ENCODE measurements around the gene PIEZO1.

PIEZO1 gene

DNA sequence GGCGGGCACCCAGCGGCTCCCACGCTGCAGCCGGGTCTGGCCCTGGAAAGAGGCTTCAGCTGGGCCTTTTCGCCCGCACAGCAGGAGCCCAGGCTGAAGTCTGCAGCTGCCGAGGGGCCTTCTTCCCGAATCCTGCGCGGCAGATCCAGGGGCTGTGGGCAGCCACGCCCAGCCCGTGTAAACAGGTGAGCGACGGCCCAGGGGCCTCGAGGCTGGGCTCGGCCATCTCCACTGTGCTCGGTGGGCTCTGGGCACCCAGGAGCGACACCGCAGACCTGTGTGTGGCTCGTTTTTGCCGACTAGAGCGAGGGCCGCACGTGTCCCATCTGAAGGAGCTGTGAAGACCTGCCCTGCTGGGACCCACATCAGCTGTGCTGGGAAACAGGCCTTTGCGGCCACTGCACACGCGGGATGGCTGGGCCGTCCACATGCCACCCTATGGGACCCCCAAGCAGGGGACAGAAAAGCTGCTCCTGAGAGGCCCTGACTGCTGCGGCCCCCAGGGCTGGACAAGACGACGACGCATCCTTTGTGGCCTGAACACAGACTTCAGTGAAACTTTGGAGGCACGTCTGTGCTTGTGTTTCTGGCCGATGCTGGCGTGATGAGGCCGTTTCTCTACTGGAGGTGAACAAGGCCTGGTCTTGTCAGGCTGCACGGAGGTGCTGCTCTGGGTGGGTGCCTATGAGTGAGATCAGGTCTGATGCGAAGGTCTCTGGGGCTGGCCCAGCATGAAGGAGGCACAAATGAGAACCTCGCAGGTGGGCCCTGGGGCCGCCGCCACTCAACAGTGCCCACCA lies 31.9 kb upstream of the PIEZO1 start:
- no peak for DNase-seq (ENCODE audit: extremely low read depth in 1 of 2, low read depth in 1 of 2)

DNA sequence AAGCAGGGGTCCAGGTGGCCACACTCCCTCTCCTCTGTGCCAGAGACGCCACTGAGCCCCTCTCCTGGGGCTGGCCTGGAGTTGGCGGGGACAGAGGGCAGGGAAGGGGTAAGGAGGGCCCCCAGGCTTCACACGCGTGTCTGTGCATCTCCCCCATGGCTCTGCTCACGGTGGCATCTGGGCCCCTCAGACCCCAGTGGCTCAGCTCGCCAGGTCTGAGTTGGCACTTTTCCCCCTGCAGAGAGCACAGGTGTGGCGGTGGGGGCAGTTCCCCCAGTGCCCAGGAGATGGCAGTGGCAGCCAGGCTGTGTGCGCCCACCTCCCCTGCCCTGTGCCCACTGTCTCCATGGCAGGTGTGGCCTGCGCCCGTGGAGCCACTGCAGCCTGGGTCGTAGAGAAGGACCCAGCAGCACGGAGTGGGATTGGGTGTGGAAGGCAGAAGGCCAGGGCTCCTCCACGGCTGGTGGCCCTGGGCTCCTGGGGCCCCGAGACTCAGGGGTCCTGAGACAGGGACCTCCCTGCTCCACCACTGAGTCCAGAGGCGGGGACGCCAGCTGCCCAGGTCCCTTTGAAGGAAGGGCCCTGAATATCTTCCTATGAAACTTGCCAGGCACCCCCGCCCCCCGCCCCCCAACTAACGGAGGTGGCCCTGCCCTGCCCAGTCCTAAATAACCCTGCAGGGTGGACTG lies 31.0 kb upstream of the PIEZO1 start:
- peak in 1 of 2 donors; percentile 34 for DNase-seq (ENCODE audit: extremely low read depth in 1 of 2, low read depth in 1 of 2)

DNA sequence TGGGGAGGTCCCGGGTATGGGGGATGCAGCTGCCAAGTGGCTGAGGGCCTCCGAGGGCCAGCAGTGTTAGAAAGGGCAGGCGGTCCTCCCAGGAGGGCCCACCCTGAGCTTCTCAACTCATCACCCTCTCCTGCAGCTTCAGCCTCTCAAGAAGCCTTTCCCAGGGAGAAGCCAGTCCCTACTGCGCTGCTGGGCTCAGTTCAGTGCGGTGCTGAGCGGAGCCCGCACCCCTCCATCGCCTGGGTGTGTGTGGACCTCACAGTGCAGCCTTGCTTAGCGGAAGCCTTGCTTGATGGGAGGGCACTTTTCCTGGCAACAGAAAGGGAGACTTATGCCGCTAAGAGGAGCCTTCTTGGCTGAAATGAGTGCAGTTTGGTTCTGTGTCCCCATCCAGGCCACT lies 30.2 kb upstream of the PIEZO1 start:
- DNase-seq (ENCODE audit: extremely low read depth in 1 of 2, low read depth in 1 of 2): no peak

DNA sequence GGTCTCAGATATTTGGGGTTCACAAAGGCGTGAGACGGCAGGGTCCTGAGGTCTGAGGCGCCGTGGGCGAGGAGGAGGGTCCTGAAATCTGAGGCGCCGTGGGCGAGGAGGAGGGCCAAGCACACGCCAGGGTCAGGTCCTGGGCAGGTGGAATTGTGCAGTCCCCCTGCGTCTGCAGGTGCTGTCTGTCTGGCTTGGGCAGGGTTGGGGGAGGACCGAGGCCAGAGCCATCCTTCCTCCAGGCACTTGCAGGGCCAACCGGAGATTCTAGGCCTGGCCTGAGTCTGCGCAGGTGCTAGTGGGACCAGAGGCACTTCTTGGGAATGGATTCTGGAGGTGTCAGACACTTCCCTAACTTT lies 29.1 kb upstream of the PIEZO1 start:
- DNase-seq (ENCODE audit: extremely low read depth in 1 of 2, low read depth in 1 of 2): no peak

DNA sequence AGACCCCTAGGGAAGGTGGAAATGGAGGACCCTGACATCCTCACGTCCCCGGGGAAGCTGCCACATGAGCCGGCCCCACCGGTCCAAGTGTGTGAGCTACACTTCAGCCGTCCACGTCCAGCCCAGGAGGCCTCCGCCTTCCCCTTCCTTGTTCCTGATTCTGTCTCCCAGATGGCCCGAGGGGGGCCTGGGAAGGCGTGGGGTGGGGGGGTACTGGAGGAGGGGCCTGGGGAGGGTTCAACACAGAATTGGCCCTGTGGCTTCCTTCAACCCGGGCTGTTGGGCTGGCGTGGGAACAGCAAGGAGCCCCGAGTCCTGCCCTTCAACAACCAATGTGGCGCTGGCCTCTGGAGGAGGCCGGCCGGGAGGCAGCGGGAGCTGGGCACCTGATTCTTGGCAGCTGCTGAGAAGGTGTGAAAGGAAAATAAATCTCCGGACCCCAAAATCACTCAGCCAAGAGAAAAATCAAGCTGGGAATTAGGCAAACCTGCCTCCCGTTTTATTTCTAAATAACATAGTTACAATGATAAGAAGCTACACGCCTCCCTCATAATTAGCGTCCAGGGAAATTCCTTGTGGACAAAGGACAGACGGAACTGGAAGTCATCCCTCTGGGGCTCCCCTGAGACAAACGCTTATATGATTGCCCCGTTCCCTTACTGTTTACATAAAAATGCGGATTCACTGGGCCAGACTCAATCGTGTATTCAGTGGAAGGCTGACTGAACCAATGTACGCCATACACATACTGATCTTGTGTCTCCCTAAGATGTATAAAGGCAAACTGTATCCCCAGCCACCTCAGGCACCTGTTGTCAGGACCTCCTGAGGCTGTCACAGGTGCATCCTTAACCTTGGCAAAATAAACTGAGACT lies 28.5 kb upstream of the PIEZO1 start:
- no peak for DNase-seq (ENCODE audit: extremely low read depth in 1 of 2, low read depth in 1 of 2)

DNA sequence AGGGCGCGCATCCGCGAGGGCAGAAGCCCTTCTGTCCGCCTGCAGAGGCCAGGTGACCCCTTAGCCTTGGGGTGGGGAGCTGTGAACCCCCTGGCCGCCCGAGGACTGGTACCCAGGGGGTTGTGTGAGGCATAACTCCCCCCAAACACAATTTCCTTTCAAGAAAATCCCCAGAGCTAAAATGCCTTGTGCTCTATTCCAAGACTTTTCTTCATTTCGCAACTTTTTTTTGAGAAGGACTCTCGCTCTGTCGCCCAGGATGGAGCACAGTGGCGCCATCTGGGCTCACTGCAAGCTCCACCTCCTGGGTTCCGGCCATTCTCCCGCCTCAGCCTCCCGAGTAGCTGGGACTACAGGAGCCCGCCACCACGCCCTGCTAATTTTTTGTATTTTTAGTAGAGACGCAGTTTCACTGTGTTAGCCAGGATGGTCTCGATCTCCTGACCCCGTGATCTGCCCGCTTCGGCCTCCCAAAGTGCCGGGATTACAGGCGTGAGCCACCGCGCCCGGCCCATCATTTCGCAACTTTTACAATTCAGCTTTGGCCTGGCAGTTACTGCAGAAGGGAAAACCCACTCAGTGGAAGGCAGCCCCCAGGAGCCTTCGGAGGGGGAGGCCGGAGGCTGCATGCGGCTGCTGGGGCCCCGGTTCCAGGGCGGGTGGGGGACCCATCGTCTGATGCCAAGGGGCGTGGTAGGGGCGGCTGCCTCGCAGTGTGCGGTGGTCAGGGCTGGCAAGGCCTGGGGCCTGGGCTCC lies 27.7 kb upstream of the PIEZO1 start:
- DNase-seq (ENCODE audit: extremely low read depth in 1 of 2, low read depth in 1 of 2): no peak

DNA sequence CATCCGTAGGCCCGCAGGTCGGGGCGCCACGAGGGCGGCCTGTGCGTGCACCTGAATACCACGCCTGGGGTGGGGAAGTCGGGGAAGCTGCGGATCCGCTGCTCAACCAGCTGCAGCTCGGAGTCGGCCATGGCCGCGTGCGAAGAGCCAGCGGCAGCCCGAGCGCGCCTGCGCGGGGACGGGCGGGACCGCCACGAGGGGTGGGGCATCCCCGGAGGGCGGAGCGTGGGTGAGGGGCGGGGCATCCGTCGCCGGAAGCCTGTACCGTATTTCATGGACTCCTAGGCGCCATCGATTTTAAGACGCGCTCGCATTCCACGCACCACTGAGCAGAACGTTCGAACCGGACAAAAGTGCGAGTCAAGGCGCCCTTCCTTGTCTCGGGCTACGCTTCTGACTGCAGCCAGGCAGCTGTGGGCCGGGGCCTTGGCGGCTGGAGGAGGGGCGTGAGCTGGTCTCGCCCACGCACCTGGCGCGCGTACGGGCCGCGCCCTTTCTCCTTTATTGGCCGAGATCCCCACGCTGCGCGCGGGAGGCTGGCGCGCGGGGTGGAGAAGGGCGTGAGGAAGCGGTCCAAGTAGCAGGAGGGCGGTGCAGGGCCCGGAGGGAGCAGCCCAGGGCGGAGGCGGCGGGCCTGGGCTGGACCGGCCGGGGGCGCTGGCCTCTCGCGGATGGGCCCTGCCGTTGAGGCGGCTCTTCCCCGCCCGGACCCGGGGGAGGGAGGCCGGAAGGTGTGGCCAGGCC lies 26.9 kb upstream of the PIEZO1 start, which contains the start of gene APRT:
Gene APRT (minus strand): TSS at position 160 of the 744 bp plus-strand sequence. CDS start 29 bp downstream, at position 131.
- DNase-seq (ENCODE audit: extremely low read depth in 1 of 2, low read depth in 1 of 2): peak; percentile 87 to 95

DNA sequence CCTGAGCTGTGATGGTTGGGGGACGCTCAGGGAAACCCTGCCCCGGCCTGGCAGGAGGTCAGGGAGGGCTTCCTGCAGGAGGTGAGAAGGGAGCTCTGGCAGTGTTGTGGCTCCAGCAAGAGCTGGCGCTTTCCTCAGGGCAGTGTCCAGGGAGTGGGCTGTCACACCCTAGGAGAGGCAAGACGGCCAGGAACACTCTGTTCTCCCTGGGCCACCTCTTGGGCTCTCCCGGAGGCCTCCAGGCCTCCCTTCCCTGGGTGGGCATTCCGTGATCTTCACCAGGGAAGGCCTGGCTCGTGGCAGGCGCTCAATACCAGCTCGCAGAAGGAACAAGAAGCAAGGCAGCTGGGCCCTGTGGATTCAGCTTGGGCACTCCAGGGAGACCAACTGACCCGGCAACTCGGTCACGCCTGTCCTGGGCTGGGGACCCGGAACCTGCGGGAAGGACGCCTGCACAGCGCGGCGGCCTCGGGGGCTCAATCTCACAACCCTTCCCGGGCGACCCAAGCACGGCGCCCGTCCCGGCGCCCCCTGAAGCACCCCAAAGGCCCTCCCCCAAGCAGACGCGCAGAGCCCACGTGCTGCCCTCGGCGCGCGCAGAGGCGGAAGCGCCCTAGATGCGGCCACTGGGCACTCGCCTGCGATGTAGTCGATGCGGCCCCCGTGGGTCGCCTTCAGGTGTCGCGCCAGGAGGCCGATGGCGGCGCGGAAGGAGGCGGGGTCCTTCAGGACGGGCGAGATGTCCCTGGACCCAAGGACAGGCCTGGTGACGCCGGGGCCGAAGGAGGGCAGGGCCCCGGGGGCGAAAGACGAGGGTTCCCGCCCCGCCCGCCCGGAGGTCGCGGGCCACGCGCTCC lies 26.1 kb upstream of the PIEZO1 start:
- DNase-seq (ENCODE audit: extremely low read depth in 1 of 2, low read depth in 1 of 2): peak in 1 of 2 donors; percentile 47

DNA sequence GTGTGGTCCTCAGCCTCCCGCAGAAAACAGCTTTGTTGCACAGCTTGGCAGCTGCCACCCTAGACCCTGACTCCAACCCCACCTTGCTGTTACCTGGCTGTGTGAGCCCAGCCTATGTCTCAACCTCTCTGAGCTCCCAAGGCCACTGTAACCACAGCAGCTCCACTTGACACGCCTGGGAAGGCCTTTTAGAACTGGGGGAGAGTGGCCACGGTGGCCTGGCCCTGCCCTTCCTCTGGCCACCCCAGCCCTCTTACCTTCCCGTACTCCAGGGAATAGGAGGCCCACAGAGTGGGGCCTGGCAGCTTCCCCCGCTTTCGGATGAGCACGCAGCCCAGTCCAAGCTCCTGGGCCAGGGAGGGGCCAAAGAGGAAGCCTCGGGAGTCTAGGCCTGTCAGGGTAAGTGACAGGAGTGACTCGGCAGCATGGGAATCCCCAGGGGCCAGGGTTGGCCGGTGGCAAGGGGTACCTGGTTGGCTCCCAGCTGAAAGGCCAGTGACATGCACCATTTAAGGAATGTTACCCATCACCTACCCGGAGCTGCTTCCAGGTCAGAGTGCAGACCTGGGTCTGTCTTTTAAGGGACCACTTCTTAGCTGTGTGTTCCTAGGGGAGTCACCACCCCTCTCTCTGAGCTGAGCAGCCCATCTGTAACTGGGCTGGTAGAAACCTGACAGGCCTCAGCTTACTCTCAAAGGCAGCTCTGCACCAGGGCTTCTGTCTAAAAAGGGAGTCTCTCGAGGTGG lies 25.3 kb upstream of the PIEZO1 start:
- no peak for DNase-seq (ENCODE audit: extremely low read depth in 1 of 2, low read depth in 1 of 2)

DNA sequence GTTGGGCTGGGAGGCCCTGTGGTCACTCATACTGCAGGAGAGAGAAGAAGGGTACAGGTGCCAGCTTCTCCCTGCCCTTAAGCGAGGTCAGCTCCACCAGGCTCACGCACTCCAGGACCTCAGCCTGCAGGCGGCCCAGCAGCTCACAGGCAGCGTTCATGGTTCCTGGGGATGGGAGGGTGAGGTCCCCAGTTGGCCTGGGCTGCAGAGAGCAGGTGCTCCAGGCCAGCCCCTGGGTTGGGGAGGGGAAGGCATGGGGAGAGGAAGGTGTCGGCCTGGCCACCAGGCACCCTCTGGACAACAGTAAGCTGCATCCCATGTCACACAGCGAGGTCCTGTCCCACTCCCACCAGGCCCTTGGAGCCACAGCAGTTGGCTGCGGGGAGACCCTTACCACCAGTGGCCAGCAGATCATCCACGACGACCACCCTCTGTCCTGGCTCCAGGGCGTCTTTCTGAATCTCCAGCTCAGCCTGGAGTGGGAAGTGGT lies 24.7 kb upstream of the PIEZO1 start:
- no peak for DNase-seq (ENCODE audit: extremely low read depth in 1 of 2, low read depth in 1 of 2)

DNA sequence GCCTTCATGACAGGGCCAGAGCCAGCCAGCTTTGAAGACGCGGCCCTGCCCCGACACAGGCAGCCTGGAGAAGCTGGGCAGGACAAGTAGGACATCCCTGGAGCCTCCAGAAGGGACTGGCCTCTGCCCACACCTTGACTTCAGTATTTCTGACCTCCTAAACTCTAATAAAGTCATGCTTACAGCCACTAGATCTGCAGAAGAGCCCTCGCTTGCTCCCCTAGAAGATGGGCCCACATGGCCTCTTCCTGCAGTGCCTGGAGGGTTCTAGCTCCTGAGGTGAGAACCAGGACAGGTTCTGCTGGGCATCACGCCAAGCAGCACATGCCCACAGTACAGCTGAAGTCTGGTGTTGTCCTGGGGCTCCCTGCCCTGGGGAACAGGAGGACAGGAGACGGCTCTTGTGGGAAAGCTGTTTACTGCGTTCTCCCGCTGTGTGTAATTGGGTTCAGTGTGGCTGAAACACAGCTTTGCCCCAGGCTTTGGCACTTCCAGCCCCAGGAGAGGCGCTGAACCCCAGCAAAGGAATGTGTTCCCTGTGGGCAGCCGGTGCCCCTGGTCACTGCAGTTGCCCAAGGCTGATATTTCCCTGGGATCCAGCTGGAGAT lies 24.2 kb upstream of the PIEZO1 start:
- DNase-seq (ENCODE audit: extremely low read depth in 1 of 2, low read depth in 1 of 2): no peak

DNA sequence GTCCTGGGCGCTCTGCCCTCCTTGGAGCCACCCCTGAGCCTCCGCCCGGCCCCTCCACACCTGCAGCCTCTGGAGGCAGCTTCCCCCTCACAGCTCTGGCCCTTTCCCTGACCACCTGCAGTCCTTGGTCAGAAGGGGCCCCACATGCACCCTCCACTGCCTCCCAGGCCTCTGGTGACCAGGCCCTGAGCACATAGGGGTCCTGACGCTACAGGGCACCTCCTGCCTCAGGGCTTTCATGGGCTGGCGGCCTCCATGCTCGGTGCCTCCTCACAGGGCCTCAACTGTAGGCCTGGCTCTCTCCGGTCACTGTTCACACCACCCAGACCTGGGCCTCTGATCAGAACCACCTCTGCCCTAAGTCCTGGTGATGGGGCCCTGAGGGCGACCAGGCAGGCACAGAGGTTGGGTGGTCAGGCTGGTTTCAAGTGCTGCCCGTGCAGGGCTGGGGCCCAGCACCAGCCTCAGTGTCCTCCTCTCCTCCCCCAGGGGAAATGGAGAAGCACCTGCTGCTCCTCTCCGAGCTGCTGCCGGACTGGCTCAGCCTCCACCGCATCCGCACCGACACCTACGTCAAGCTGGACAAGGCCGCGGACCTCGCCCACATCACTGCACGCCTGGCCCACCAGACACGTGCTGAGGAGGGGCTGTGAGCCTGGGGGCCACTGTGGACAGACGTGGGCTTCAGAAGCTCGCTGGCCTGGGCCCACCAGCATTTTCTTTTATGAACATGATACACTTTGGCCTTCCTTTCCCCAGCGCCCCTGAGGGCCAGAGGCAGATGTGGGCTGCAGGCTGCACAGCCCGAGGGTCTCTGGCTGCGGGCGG lies 22.8 kb upstream of the PIEZO1 start:
- DNase-seq (ENCODE audit: extremely low read depth in 1 of 2, low read depth in 1 of 2): no peak

DNA sequence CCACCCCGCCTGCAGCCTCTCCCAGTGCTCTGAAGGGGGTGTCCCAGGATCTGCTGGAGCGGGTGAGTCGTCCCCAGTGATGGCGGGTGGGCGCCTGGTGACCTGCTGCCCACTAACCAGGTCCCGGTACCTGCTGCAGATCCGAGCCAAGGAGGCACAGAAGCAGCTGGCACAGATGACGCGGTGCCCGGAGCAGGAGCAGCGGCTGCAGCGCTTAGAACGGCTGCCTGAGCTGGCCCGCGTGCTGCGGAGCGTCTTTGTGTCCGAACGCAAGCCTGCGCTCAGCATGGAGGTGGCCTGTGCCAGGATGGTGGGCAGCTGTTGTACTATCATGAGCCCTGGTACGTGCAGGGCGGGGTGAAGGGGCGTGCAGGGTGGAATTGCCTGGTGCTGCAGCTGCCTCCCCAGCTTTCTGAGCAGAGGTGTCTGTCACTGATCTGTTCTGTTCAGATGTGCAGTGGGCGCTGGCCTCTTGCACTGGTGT lies 22.2 kb upstream of the PIEZO1 start:
- DNase-seq (ENCODE audit: extremely low read depth in 1 of 2, low read depth in 1 of 2): no peak

DNA sequence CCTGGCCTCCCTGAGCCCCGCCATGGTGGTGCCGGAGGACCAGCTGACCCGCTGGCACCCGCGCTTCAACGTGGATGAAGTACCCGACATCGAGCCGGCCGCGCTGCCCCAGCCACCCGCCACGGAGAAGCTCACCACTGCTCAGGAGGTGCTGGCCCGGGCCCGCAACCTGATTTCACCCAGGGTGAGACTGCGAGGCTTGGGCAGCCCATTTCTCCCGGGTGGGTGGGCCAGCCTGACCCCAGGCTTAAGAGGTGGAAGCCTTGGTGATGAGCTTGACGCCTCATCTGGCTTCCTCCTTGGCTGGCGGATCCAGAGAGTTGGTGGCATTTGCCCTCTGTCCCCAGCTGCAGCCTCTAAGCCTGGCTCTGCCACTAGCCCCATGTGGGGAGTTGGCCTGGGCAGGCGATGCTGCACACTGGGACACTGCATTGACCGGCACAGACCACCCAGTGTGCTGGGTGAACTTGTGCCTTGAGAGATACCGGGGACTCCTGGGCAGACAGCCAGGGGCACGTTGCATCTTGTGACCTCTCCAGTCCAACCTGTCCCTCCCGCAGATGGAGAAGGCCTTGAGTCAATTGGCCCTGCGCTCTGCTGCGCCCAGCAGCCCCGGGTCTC lies 21.6 kb upstream of the PIEZO1 start:
- no peak for DNase-seq (ENCODE audit: extremely low read depth in 1 of 2, low read depth in 1 of 2)

DNA sequence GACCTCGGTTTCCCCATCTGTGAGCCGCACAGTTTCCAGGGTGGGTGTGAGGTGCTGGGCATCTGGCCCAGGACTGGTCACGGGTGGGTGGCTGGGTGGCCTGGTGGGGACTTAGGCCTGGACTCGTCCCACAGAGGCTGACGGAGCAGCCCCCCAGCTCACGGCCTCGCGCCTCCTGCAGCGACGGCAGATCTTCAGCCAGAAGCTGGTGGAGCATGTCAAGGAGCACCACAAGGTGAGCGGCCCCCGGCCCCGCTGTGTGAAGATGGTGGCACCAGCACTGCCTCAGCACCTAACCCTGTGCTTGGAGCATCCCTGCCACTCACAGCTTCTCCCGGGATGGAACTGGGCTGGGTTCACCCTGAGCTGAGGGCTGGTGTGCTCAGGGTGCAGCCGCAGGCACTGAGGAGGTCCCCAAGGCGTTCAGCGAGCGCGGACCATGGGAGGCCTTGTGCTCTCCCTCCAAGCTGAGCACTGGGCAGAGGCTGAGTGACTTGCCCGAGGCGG lies 20.9 kb upstream of the PIEZO1 start:
- no peak for DNase-seq (ENCODE audit: extremely low read depth in 1 of 2, low read depth in 1 of 2)

DNA sequence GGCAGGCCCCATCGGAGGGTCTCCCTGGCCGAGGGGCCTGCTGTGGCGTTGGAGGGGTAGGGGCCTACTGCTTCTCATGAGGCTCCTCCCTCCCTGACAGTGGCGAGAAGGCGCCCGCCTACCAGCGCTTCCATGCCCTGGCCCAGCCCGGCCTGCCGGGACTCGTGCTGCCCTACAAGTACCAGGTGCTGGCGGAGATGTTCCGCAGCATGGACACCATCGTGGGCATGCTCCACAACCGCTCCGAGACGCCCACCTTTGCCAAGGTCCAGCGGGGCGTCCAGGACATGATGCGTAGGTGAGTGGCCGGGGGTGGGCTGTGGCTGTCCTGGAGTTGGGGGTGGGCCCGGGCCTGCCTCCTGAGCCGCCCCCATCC lies 20.3 kb upstream of the PIEZO1 start:
- no peak for DNase-seq (ENCODE audit: extremely low read depth in 1 of 2, low read depth in 1 of 2)
